GM18505 (cell line): Measurements from ENCODE around the gene SEC14L3.
"Not testable (repeated sequence)": the region's sequence is repeated elsewhere in the genome, so short reads cannot be mapped to it uniquely, and the experiment has no call there.

Source experiments
- ATAC-seq: cut with Tn5 transposase; IDR thresholded peaks from one replicate; pipeline ENCODE4 v1.9.1; 2021; ENCODE audit not compliant: unreplicated experiment
- POLR2A ChIP-seq: IDR thresholded peaks from 4 replicates; pipeline ENCODE4 v1.6.1; 2011; ENCODE audit warnings: borderline replicate concordance; ENCODE audit not compliant: insufficient read depth, insufficient read length; ENCODE audit errors: extremely low read depth

Gene SEC14L3

DNA sequence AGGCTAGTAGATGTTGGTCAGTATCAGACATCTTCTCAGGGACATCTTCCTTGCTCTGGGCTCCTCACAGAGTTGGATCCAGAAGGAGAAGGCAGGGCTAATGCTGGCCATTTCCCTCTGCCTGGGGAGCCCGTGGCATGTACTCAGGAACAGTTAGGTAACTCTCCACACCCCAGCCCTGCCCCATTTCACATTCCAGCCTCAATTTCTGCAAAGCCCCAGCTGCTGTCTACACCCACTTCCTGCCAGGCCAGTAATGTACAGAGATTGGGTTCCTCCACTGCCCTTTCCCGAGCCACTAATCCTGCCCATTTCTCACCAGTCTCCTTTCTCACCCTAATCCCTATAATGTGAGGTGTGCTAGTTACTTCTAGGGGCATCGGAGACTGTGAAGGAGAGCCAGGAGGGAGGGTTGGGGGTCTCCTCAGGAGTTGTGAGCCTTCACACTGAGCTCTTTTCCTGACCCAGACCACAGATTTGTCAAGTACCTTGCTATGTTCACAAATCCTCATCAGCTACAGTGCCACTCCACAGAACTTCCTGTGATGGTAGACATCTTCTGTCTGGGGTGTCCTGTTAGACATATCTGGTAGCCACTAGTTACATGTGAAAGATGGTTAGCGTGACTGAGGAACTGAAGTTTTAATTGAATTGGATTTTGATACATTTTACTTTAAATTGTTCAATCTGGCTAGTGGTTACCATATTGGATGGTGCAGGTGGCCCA lies 1.3 kb upstream of the SEC14L3 start:
- no peak for TF ChIP-seq POLR2A
- ATAC-seq: no peak

- ATAC-seq: no peak
- no peak for TF ChIP-seq POLR2A
These were observed 1.2 kb downstream of the SEC14L3 start for GRCh38 chr22:30470655-30471054.

DNA sequence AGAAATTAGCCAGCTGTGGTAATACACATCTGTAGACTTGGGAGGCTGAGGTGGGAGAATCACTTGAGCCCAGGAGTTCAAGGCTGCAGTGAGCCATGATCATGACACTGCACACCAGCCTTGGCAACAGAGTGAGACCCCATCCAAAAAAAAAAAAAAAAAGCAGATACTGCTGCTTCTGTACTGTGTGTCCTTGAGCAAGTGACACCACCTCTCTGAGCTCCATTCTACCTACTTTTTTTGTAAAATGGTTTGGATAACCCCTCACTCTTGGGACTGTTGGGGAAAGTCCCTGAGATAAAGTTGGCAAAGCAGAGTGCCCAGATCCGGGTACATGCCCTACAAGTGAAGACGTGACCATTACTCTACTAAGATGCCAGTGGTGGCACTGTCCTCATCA lies 2.7 kb downstream of the SEC14L3 start:
- no peak for TF ChIP-seq POLR2A
- no peak for ATAC-seq

GRCh38 chr22:30460555-30460954 lies 11.3 kb downstream of the SEC14L3 start:
- ATAC-seq: not testable (repeated sequence)

DNA sequence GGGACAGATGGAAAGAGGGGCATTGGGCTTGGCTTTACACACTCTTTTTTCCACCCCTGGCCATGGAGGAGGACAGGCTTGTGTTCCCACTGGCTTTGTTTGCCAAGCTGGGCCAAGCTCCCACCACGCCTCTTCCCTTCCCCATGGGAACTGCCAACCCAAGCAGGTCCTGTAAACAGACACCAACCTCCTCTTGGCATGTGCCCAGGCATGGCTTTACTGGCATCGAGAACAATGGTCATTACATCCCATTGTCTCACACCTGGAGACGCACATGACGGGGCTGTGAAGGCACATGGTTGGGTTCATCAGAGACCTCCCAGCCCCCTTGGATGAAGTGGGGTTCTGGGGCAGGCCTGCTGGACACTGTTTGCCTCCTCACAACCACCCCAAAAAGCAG lies 11.7 kb downstream of the SEC14L3 start:
- ATAC-seq: no peak
- no peak for TF ChIP-seq POLR2A

GRCh38 chr22:30459181-30460052 lies 12.4 kb downstream of the SEC14L3 start:
- TF ChIP-seq POLR2A: no peak
- ATAC-seq: no peak

GRCh38 chr22:30457981-30458380 lies 13.8 kb downstream of the SEC14L3 start:
- ATAC-seq: no peak
- TF ChIP-seq POLR2A: no peak

- no peak for TF ChIP-seq POLR2A
- ATAC-seq: no peak
These were observed 16.6 kb downstream of the SEC14L3 start for GRCh38 chr22:30455075-30455840.

- no peak for ATAC-seq
- TF ChIP-seq POLR2A: no peak
These were observed 17.9 kb downstream of the SEC14L3 start for GRCh38 chr22:30453731-30454510.

DNA sequence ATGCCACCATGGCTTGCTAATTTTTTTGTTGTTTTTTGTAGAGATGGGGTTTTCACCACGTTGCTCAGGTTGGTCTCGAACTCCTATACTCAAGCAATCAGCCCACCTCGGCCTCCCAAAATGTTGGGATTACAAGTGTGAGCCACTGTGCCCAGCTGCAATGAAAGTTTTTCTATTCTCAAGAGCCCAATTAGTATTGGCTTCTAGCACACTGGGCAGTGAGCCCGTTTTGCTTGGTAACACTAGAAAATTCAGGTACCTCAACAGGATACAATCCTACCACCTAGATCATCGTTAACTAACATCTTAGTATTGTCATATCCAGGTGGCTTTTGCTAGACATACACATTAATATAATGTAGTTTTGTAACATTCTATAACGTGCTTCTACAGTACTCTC lies 19.0 kb downstream of the SEC14L3 start:
- ATAC-seq: no peak
- TF ChIP-seq POLR2A: no peak

- ATAC-seq: not testable (repeated sequence)
These were observed 20.3 kb downstream of the SEC14L3 start for GRCh38 chr22:30451488-30451887.

DNA sequence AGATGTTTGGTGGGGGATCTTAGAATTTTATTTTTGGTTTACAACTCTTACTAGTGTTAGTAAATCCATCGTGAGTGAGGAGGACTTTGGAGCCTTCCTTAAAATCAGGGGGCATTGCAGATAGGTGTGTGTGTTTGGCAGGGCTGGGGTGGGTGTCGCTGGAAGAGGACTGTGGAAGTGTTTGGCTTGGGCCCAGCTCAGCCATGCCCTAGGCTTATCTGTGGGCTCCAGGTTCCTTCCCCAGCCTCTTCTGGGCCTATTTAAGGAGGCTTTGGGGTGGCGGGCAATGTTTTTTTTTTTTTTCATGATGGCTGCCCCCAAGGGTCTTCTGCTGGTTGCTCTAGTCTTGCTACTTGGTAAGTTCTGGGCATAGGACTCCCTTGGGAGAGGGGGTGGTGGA lies 24.2 kb downstream of the SEC14L3 start:
- ATAC-seq: no peak
- no peak for TF ChIP-seq POLR2A
